K562 (cell line): ENCODE measurements around the gene SPRED2.

Experiments used
- CHD1 ChIP-seq: fragments of 200-600 bp; sonication (generic); IDR thresholded peaks from one replicate; pipeline ENCODE4 v1.6.1; 2012; ENCODE audit warnings: mild to moderate bottlenecking, moderate library complexity, low read length, inconsistent platforms
- E2F8 ChIP-seq: fragments of 450-650 bp; IDR thresholded peaks from 2 replicates; pipeline ENCODE4 v1.7.1; 2018; ENCODE audit warnings: mild to moderate bottlenecking, low read depth; ENCODE audit not compliant: partially characterized antibody
- FOXK2 ChIP-seq, 2 experiments: fragments of 450-650 bp; IDR thresholded peaks in 1 of 2; conservative IDR thresholded peaks in 1 of 2; 2 replicates each; pipeline ENCODE4 v1.6.1; 2016; ENCODE audit warnings: low read depth in 2 of 2, mild to moderate bottlenecking in 1 of 2
- POLR2G ChIP-seq: fragments of 200-400 bp; formaldehyde crosslinking; IDR thresholded peaks from 2 replicates; pipeline ENCODE4 v1.6.1; 2017; ENCODE audit warnings: low read depth, mild to moderate bottlenecking, antibody characterized with exemption, low read length, moderate library complexity
- SPI1 ChIP-seq: IDR thresholded peaks from 2 replicates; pipeline ENCODE4 v1.6.1; 2011; ENCODE audit warnings: low read depth, low read length, control low read depth, borderline replicate concordance
- TSC22D4 ChIP-seq: fragments of 450-650 bp; IDR thresholded peaks from 2 replicates; pipeline ENCODE4 v1.6.1; 2016; ENCODE audit warnings: missing genetic modification characterization, missing biosample characterization, control low read depth
- USF1 ChIP-seq: sonication (generic); formaldehyde crosslinking; IDR thresholded peaks from 2 replicates; pipeline ENCODE4 v1.9.0; 2022; ENCODE audit warnings: mild to moderate bottlenecking, missing genetic modification reagents
- ZFP1 ChIP-seq: fragments of 450-650 bp; formaldehyde crosslinking; IDR thresholded peaks from 2 replicates; pipeline ENCODE4 v1.4.0; 2020; ENCODE audit warnings: mild to moderate bottlenecking, mixed read lengths
- ZKSCAN3 ChIP-seq: fragments of 250-450 bp; sonication (Bioruptor Pico); IDR thresholded peaks from 2 replicates; pipeline ENCODE4 v1.4.0; 2020
- ZNF79 ChIP-seq: fragments of 250-450 bp; sonication (Bioruptor Pico); IDR thresholded peaks from 2 replicates; pipeline ENCODE4 v1.4.0; 2020; ENCODE audit warnings: low read depth, mild to moderate bottlenecking, moderate library complexity

DNA sequence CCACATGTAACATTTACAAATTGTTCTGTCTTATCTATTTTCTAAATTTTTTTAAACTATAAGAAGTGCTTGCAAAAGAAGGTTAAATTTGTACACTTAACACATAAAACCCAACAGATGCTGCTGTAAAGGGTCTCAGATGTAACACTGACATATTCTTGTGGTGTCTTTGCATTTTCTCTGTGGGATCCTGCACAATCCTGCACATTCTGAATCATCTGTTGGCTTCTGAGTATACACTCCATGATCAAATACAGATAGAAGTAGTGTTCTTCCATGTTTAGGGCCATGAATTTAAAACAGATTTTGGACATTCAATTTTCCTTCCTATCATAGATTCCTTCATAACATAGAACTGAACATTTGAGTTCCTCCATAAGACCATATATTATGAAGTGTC, 89.0 kb downstream of the SPRED2 start:
- TF ChIP-seq TSC22D4 (no peak), FOXK2 (conservative IDR thresholded peaks at IDR 0.05 in 1 of 2, IDR thresholded peaks at IDR 0.05 in 1 of 2; ENCODE audit: low read depth in 2 of 2) (no peak), ZNF79 (CRISPR knock-in tag) (no peak), CHD1 (no peak), SPI1 (no peak), USF1 (CRISPR knock-in tag) (no peak), ZKSCAN3 (CRISPR knock-in tag) (no peak), POLR2G (no peak), E2F8 (no peak), ZFP1 (CRISPR knock-in tag) (no peak)
